Measurements from ENCODE around the gene THOC6. TPM values are rescaled to one million over a fixed set of nuclear protein-coding genes. Genes with fewer than 3 reads are reported as not detected.

Gene THOC6
- total RNA-seq, 2 experiments from 2014 or later, result 33.6 to 36.0 TPM

DNA sequence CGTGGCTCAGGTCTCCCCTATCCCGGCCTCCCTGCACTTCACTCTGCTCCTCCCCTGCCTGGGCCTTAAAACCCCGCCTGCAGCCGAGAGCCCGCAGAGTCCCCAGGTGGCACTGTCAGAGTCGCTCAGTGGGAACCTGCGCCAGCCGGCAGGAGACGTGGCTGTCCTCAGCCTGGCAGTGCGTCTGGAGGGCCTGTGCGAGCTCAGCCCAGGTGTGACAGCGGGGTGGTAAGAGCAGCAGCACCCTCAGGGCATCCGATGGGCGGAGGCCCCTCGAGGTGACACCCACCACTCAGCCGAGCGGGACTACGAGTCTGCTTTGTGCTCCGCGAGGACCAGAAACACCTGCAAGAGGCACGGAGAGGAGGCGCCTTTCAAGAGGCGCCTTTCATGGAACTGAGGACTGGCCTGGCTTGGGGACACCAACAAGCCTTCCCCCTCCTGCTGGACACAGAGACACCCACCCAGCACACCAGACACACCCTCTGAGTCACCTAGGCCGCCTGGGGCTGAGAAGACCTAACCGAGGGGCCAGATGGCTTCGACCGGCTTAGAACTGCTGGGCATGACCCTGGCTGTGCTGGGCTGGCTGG is 10.9 kb upstream of the THOC6 start, which contains the start of gene CLDN9:
Gene CLDN9, plus strand, starts transcription at position 96 of the 593 bp plus-strand sequence. Its CDS starts 440 bp downstream, at position 536.
- H3K36me3 ChIP-seq (ENCODE audit: insufficient read depth, low read length), result no peaks in the 10 kb centered on the region
- no peak for DNase-seq (ENCODE audit: low spot score)
- POLR2A ChIA-PET, result no interaction called here
- TF ChIP-seq CTCF (conservative IDR thresholded peaks at IDR 0.05; ENCODE audit: low read length), result no peak
- no peak for TF ChIP-seq EZH2phosphoT487 (IDR thresholded peaks at IDR 0.05; ENCODE audit: borderline replicate concordance, low read depth, low read length)
- intact Hi-C loops (cut with micrococcal nuclease; ENCODE audit: unreplicated experiment), result no loop called here
- no peaks in the 10 kb centered on the region for H4K20me1 ChIP-seq (ENCODE audit: insufficient read depth, low read length)
- H3K9me2 ChIP-seq (ENCODE audit: insufficient read depth, low read length), result no peaks in the 10 kb centered on the region
- no peak within 1 kb of the TSS for H3K27ac ChIP-seq (ENCODE audit: low read depth, low read length, poor library complexity, severe bottlenecking)
- no peak within 1 kb of the TSS for H3K4me3 ChIP-seq (ENCODE audit: low read depth, low read length, poor library complexity, severe bottlenecking)
- no peak within 1 kb of the TSS for H3K4me2 ChIP-seq (ENCODE audit: low read length)
- no peak within 1 kb of the TSS for H2AFZ ChIP-seq (ENCODE audit: low read length)
- BruUV-seq (replicated peaks), result no TSS peak
- CTCF ChIA-PET (ENCODE audit: unreplicated experiment), result no interaction called here
- no peaks in the 10 kb centered on the region for H3K9me3 ChIP-seq (ENCODE audit: low read length)
- no peaks in the 10 kb centered on the region for H3K79me2 ChIP-seq (ENCODE audit: insufficient read depth, low read depth, low read length)
- peaks cover 11% of the 10 kb centered on the region for H3K4me1 ChIP-seq (ENCODE audit: insufficient read depth, low read length, poor library complexity, severe bottlenecking)

- no peaks in the 10 kb centered on the region for H3K9me3 ChIP-seq (ENCODE audit: low read length)
- H3K4me3 ChIP-seq (ENCODE audit: low read depth, low read length, poor library complexity, severe bottlenecking), result no peak overlapping the region
- H3K9me2 ChIP-seq (ENCODE audit: insufficient read depth, low read length), result no peaks in the 10 kb centered on the region
- H3K27ac ChIP-seq (ENCODE audit: low read depth, low read length, poor library complexity, severe bottlenecking), result no peak overlapping the region
- H3K4me2 ChIP-seq (ENCODE audit: low read length), result no peak overlapping the region
- no peaks in the 10 kb centered on the region for H3K79me2 ChIP-seq (ENCODE audit: insufficient read depth, low read depth, low read length)
- no peaks in the 10 kb centered on the region for H3K36me3 ChIP-seq (ENCODE audit: insufficient read depth, low read length)
- no TSS peak for BruUV-seq (replicated peaks)
- DNase-seq (ENCODE audit: low spot score), result no peak
- CTCF ChIA-PET (ENCODE audit: unreplicated experiment), result no interaction called here
- H3K4me1 ChIP-seq (ENCODE audit: insufficient read depth, low read length, poor library complexity, severe bottlenecking), result peaks cover 9% of the 10 kb centered on the region
- no peak overlapping the region for H2AFZ ChIP-seq (ENCODE audit: low read length)
- TF ChIP-seq EZH2phosphoT487 (IDR thresholded peaks at IDR 0.05; ENCODE audit: borderline replicate concordance, low read depth, low read length) (no peak), CTCF (conservative IDR thresholded peaks at IDR 0.05; ENCODE audit: low read length) (no peak)
- POLR2A ChIA-PET, result no interaction called here
- intact Hi-C loops (cut with micrococcal nuclease; ENCODE audit: unreplicated experiment), result no loop called here
- H4K20me1 ChIP-seq (ENCODE audit: insufficient read depth, low read length), result no peaks in the 10 kb centered on the region
Measured at GRCh38 chr16:3013491-3013951, 10.3 kb upstream of the THOC6 start.

DNA sequence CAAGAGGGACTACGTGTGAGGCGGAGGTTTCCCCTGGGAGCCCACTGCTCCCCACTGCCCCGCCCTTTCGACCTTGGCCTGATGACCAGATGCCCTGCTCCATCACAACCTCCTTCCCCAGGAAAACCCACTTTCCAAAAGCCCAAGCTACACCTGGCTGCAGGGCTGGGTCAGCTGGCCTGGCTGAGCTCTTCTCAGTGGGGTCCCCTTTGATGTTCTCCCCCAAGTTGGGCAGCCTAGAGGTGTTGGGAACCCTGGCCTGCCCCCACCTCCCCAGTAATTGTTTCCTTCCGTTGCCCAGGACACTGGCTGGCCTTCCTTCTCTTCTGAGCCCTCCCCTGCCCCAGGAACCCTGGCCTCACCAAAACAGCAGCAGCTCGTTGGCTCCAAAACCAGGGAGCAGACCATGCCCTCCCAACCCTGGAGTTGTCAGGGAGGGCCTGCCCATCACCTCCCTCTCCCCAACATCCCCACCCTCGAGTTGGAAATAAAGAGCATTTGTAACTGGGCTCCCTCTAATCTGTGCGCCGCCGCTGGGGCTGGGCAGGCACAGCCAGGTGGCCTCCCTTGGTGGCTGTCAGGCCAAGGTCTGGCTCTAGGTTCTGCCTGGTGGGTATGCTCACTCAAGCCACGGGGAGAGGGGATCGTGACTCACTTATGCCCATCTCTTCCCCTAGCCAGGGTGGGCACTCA is 9.7 kb upstream of the THOC6 start:
- no TSS peak for BruUV-seq (replicated peaks)
- no peaks in the 10 kb centered on the region for H4K20me1 ChIP-seq (ENCODE audit: insufficient read depth, low read length)
- no peak overlapping the region for H3K27ac ChIP-seq (ENCODE audit: low read depth, low read length, poor library complexity, severe bottlenecking)
- H3K9me2 ChIP-seq (ENCODE audit: insufficient read depth, low read length), result no peaks in the 10 kb centered on the region
- no peak overlapping the region for H2AFZ ChIP-seq (ENCODE audit: low read length)
- H3K4me1 ChIP-seq (ENCODE audit: insufficient read depth, low read length, poor library complexity, severe bottlenecking), result peaks cover 6% of the 10 kb centered on the region
- TF ChIP-seq CTCF (conservative IDR thresholded peaks at IDR 0.05; ENCODE audit: low read length), result no peak
- TF ChIP-seq EZH2phosphoT487 (IDR thresholded peaks at IDR 0.05; ENCODE audit: borderline replicate concordance, low read depth, low read length), result no peak
- no peak overlapping the region for H3K4me3 ChIP-seq (ENCODE audit: low read depth, low read length, poor library complexity, severe bottlenecking)
- CTCF ChIA-PET (ENCODE audit: unreplicated experiment), result no interaction called here
- DNase-seq (ENCODE audit: low spot score), result no peak
- POLR2A ChIA-PET, result no interaction called here
- H3K36me3 ChIP-seq (ENCODE audit: insufficient read depth, low read length), result no peaks in the 10 kb centered on the region
- H3K9me3 ChIP-seq (ENCODE audit: low read length), result no peaks in the 10 kb centered on the region
- H3K4me2 ChIP-seq (ENCODE audit: low read length), result no peak overlapping the region
- H3K79me2 ChIP-seq (ENCODE audit: insufficient read depth, low read depth, low read length), result no peaks in the 10 kb centered on the region
- intact Hi-C loops (cut with micrococcal nuclease; ENCODE audit: unreplicated experiment), result no loop called here

Measured in OCI-LY7 (cell line).